HG03571 (cell line): ENCODE results near the gene BEND3.
"Not testable (repeated sequence)": the region's sequence is repeated elsewhere in the genome, so short reads cannot be mapped to it uniquely, and the experiment has no call there.

ENCODE experiments used
- ATAC-seq: cut with Tn5 transposase; IDR thresholded peaks from one replicate; pipeline ENCODE4 v1.9.1; 2021; ENCODE audit not compliant: unreplicated experiment

Gene BEND3

DNA sequence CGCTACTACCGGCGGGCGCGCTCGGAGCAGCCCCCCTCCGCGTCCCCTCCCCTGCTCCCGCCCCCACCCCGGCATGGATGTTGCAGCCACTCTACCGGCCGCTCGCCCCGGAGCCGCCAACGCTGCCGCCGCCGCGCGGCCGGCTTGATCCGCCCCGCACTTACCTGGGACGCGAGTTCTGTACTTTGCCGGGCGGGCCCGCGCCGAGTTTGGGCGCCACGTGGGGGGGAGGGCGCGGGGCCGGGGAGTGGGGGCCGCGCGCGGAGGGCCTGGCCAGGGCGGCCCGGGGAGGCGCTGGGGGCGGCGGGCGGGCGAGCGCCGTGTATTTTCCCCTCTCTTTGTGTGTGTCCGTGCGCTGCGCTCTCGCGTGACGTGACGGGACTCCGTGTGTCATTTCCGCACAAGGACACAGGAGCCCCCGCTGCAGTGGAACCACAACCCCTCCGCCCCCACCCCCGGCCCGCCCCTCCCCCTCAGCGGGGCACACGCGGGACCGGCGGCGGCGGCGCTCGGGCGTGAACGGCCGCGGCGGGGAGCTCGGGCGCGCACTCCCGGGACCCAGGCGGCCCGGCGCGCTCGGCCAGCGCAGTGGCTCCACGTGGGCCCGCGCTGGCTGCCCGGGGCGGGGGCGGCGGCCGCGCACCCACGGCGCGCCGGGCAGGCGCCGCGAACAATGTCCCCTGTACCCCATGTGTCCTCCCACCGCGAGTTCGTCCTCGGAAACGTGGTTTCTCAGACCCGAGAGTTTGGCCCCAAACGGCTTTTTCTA is at the start of gene BEND3:
TSS of gene BEND3 (minus strand) at position 590 of the 769 bp plus-strand sequence. CDS start 16,230 bp downstream, outside the sequence.
- peak; percentile 29 for ATAC-seq

DNA sequence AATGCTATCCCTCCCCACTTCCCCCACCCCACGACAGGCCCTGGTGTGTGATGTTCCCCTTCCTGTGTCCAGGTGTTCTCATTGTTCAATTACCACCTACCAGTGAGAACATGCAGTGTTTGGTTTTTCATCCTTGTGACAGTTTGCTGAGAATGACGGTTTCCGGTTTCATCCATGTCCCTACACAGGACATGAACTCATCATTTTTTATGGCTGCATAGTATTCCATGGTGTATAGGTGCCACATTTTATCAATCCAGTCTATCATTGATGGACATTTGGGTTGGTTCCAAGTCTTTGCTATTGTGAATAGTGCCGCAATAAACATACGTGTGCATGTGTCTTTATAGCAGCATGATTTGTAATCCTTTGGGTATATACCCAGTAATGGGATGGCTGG is 49.0 kb upstream of the BEND3 start:
- ATAC-seq, result not testable (repeated sequence)

DNA sequence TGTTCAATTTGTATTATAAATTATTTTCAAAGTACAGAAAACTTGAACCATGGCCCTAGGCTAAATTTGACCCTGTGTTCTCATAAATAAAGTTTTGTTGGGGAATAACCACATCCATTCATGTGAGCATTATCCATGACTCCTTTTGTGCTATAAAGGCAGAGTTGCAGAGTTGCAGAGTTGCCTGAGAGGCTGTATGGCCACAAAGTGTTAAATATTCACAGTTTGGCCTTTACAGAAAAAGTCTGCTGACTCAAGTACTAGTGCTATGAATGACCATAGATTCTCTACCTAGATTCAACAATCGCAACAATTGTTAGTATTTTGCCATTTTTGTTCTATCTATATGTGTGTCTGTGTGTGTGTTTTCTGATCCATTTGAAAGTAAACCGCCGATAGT is 46.2 kb upstream of the BEND3 start:
- no peak for ATAC-seq

DNA sequence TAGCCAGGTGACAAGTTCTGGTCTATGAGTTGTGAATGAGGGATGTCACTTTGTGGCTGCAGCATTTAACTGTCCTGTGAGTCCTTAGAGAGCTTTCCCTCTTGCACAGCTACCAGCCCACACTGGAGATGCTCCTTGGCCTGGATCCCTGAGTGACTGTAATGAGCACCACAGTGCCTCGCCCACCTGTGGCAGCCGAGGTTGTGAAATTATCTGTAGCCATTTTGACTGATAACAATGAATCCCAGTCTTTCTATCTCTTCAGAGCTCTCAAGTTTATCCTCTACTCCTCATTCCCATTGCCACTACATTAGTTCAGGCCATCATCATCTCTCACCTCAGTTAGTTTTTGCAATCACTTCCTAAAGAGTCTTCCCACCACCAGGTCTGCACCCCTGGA is 41.3 kb upstream of the BEND3 start:
- ATAC-seq, result no peak

DNA sequence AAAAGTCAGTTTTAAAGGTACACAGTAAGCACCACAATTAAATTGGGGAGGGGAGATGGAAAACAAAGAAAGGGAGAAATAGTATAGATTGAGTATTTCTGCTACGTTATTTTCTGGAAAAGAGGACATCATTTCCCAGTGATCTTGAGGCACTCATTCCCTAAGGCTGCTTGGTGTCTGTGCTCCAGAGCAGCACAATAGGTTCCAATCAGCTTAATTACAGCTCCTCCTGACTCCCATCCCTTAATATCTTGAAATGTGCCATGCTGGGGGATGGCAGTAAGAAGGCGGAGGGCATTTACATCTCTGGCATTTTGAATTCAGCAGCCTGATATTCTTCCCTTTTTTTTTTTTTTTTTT is 39.5 kb upstream of the BEND3 start:
- ATAC-seq, result no peak

DNA sequence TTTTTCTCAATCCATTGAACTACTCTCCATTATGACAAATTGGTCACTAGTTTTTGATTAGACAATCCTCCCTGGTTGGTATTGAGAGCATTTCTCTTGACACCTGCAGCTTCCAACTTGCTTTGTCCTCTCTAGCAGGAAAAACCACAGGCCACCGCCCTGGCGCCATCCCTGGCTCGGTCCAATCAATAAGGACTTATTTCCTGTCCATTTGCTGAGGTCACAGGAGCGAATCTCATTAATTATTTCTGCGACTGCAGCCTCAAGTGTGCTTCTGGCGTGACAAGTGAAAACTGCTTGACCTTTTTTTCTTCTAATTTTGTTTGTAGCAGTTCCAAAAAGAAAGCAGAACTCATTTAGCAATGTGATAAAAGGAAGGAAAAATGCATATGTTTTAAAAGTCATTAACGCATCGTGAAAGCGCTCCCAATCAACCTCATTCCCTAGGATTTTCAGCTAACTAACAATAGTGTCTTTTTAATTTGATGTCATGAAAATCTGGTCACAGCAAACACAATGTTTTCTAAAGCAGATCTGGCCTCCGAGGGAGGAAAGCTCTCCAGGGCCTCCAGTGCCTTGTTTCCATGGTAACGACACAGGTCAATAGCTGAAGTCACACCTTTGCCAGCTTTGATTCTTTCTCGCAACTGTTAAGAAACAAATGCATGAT is 39.0 kb upstream of the BEND3 start:
- ATAC-seq, result no peak

DNA sequence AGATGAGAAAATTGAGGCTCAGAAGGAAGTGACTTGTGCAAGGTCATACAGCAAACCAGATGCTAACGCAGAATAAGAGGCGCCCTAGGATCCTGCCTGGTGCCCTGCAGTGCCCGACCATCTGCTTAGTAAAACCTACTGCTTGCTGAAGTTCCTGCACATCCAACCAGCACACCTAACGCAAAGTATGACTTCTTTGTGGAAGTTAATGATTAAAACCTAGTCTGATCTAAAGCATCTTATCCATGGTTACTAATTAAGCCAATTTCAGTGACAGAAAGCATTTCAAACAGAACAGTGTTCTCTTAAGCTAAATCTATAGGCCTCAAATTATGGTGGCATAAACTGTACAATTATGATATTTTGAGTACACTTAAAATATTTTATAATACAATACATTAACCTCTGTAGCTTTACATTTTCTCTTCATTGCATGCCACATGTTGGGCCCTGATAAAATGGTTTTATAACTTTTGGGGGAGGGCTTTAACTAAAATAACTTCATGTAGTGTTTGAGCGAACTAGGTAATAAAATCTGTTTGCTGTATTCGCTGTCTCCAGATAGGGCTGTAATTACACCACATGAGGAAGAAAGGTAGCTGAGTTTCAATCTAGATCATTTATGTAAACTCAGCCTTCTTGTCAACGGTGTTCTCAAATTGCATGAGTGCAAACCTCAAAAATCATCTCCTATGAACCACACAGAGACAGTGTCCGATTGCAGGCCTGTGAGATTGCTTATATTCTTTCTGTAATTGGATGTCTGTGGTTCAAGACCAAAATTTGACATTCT is 37.5 kb upstream of the BEND3 start:
- no peak for ATAC-seq

DNA sequence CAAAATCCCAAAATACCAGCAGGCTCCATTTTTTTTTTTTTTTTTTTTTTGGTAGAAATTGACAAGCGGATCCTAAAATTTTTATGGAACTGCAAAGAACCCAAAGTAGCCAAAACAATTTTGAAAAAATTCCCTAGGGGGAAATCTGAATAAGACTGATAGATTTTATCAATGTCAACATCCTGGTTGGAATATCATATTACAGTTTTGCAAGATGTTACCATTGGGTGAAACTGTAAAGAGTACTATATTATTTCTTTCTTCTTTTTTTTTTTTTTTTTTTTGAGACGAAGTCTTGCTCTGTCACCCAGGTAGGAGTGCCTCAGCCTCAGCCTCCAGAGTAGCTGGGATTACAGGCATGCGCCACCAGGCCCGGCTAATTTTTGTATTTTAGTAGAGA is 29.4 kb upstream of the BEND3 start:
- no peak for ATAC-seq

DNA sequence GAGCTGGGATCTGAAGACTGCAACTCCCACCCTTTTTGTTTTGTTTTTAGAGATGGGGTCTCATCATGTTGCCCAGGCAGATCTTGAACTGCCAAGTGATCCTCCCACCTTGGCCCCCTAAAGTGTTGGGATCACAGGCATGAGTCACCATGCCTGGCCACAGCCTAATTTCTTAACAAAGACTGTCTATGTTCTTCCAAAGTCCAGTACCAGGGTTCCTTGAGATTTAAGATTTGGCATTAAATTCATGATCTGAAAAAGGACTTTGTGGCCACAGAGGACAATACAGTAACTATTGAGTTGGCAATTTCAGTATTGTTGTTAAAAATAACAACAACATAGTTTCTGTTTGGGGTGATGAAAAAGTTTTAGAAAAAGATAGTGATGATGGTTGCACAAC is 28.7 kb upstream of the BEND3 start:
- no peak for ATAC-seq

DNA sequence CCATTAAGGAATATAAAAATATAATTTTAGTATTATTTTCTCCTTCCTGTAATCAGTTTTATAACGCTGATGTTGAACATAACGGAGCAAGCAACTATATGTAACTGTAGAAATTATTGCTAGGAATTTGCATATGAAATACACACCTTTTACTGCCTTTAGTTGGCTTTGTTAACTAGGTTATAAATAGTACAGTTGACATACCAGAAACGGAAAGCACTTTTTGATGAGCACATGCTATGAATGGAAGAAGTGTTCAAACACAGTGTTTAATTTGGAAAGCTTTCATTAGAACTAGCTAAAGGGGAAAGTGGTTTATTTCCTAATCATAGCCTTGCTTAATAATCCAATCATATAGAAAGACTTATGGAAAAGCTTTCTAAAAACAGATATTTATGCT is 25.3 kb upstream of the BEND3 start:
- no peak for ATAC-seq

DNA sequence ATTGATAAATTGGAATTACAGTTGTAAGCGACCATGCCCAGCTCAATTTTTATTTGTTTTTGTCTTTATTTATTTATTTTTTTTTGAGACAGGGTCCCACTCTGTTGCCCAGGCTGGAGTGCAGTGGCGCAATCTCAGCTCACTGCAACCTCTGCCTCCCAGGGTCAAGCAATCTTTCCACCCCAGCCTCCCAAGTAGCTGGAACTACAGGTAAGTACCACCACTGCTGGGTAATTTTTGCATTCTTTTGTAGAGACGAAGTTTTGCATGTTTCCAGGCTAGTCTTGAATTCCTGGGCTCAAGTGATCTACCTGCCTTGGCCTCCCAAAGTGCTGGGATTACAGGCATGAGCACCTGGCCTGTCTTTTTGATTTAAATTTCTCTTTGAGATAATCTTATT is 21.0 kb upstream of the BEND3 start:
- not testable (repeated sequence) for ATAC-seq

DNA sequence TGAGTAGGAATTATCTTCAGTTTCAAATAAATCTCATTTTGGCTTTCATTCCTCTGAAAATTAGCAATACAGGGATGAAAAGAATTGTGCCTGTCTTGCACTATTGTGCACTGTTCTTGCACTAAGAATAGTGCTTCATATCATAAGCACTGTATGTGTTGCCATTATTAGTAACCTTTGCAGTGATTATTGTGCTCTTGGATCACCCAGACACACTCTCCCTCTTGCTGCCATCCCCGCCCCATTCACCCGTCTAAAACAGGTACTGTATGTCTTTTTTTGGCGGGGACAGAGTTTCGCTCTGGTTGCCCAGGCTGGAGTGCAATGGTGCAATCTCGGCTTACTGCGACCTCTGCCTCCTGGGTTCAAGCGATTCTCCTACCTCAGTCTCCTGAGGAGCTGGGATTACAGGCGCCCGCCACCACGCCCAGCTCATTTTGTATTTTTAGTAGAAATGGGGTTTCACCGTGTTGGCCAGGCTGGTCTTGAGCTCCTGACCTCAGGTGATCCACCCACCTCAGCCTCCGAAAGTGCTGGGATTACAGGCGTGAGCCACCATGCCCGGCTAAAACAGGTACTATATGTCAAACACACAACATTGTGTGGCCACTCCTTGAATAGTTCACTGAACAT is 19.8 kb upstream of the BEND3 start:
- not testable (repeated sequence) for ATAC-seq

DNA sequence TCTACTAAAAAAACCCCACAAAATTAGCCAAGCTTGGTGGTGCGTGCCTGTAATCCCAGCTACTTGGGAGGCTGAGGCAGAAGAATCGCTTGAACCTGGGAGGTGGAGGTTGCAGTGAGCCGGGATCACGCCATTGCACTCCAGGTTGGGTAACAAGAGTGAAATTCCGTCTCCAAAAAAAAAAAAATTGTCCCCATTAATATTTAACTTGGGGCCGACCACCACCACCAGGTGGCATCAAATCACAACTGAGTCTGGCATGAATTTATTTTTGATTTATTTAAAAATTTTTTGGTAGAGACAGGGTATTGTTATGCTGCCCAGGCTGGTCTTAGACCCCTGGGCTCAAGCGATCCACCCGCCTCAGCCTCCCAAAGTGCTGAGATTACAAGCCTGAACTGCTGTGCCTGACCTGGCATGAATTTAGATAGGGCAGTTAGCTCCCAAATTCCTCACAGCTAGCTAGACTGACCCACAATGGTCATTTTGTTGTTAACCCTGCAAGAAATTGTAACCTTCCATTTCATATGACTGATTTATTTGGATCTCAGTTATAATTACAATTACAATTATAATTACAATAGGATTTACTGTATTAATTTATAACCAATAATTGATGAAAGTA is 17.1 kb upstream of the BEND3 start:
- no peak for ATAC-seq

DNA sequence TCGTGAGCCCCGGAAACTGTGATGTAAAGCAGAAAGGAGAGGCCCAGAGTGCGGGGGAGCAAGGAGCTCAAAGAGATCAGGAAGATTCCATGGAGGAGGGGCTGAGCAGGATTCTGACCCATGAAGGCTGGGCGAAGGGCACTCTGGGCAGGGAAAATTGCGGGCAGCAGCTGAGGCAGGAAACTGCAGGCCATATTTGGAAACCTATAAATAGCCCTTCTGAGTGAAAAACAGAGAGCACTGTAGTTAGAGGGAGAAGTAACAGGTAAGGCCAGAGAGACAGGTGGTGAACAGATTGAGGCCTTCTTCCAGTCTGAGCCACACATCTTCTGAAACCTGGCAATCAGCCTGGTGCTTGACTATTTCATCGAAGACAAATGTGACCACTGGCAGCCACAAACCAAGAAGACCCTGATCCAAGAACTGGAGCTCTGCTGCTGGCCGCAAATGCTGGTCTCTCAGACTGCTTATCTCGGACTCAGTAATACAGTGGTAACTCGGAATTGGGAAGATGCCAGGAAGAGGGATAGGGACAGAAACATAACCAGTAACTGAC is 14.1 kb upstream of the BEND3 start:
- ATAC-seq, result no peak

DNA sequence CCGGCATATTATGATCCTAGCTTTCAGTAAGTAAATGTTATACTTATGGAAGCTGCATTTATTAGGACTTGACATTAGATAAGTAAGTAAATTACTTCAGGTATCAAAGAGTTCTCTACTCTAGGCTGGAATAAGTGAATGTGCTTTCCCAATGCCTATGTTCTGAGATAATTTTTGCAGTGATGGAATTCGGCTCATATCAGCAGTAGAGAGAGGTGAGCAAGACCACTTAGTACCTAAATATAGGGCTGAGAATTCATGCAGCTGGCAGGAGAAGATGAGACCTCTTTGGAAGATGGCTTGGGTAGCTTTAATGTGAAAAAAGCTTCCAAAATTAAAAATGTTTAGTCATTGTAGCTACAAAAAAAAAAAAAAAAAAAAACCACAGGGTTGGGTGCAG is 13.3 kb upstream of the BEND3 start:
- ATAC-seq, result no peak

DNA sequence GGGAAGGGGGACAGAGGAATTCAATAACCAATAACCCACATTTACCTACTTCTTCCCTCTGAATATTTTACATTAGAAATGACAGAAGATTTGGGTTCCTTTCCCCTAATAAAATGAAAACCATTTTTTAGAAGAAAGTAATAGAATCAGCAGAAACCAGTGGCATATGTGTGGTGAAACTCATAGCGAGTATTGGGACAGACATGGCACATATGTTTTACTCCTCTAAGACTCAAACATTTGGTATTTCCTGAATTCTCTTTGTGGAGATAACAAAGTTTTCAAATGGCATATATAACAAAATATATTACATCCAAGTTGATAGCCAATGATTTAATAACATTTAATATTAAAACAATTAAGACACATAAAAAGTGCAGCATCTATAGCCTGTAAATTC is 12.9 kb upstream of the BEND3 start:
- ATAC-seq, result no peak

DNA sequence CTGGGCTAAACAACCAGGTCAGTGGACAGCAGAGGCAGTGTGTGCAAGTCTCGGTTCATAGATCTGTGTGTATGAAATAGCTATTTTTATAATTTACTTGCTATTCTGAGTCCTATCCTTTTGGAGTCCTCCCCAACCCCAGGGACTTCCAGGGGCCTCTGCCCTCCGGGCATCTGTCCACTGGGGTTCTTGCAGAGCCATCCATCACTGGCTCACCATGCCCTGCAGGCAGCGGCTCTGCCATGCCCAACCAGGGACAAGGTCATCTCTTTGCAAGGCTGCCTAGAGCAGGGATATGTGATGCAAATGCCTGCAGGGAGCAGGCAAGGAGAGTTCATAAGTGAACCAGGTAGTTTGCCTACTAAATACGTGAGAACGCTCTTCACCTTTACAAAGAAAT is 10.5 kb upstream of the BEND3 start:
- ATAC-seq, result no peak

DNA sequence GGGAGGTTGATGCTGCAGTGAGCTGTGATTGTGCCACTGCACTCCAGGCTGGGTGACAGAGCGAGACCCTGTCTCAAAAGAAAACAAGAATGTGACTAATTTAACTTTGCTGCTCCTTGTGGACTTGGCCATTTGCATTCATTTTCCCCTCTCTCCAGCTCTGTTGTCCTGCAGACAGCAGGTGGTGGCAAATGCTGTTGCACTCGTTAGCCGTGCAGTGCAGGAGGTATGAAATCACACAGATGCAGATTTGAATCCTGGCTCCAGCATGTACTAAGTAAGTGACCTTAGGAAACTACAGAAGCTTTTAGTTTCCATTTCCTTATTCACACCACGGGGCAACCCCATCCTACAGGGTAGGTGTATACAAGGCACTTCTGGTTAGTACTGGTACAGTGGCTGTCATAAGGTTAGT is 9.6 kb upstream of the BEND3 start:
- ATAC-seq, result no peak

DNA sequence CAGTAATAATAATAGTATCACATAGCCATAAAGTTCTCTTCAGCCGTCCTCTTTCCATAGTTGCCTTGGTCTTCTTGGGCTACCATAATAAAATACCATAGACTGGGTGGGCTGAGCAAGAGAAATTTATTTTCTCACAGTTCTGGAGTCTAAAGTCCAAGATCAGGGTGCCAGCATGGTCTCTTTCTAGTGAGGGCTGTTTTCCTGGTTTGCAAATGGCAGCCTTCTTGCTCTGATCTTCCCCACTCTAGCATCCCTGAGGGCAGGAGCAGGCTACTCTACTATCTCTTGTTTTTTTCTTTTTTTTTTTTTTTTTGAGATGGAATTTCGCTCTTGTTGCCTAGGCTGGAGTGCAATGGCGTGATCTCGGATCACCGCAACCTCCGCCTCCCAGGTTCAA is 8.2 kb upstream of the BEND3 start:
- ATAC-seq, result no peak

DNA sequence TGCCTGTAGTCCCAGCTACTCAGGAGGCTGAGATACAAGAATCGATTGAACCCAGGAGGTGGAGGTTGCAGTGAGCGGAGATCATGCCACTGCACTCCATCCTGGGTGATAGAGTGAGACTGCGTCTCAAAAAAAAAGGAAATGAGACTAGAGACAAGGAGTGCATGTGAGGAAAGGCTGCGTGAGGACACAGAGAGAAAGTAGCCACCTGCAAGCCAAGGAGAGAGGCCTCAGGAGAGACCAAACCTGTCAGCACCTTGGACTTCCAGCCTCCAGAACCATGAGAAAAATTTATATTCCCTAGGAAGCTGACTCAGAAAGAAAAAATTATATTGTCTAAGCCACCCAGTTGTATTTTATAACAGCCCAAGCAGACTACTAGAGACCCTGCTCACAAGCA is 7.4 kb upstream of the BEND3 start:
- ATAC-seq, result no peak
